Upper lobe of left lung (tissue), 4 donors: ENCODE results near the gene APBB2.

Experiments used
- EP300 ChIP-seq, 4 donors: sonication (generic); formaldehyde crosslinking; IDR thresholded peaks; one replicate each; pipeline ENCODE4 v1.5.1; 2017; ENCODE audit warnings: antibody characterized with exemption in 4 of 4, control low read depth in 2 of 4
- TF ChIP-seq, protein P1 (sequence below), 6 experiments: fragments of 450-650 bp in 4 of 6; fragments of 200-600 bp in 2 of 6; sonication (generic) in 2 of 6; IDR thresholded peaks; one replicate each; pipeline ENCODE4 v1.5.1; 2016 to 2019; ENCODE audit warnings: antibody characterized with exemption in 6 of 6

DNA sequence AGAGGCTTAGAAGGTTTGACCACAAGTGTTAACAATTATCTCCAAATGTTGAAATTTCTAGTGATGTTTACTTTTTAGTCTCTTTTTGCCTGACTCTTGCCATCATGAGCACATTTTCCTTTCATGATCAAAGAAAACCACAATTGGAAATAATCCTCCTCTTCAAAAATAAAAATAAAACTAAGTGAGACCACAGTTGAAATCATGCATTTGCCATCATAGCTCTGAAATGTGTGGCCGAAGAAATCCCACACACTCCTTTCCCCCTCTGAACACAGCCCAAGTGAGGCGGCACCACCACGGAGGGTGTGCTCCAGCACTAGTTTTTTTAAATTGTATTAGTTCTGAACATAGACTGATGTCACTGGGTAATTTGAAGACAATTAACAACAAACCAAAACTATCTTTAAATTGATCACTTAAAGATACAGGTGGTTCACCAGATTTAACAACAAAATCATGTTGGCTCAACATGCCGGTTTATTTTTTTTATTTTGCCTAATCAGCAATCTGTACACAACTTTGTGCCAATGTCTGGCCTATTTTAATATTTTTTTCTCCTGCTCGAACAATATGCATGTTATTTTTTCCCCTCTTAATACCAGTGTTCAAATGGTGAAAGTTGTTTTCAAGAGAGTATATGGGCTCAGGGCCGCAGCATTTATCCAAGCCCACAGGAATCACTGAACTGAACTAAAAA, 17.6 kb downstream of the APBB2 start:
- no peak for TF ChIP-seq EP300 (IDR thresholded peaks at IDR 0.05)
- TF ChIP-seq, protein P1, sequence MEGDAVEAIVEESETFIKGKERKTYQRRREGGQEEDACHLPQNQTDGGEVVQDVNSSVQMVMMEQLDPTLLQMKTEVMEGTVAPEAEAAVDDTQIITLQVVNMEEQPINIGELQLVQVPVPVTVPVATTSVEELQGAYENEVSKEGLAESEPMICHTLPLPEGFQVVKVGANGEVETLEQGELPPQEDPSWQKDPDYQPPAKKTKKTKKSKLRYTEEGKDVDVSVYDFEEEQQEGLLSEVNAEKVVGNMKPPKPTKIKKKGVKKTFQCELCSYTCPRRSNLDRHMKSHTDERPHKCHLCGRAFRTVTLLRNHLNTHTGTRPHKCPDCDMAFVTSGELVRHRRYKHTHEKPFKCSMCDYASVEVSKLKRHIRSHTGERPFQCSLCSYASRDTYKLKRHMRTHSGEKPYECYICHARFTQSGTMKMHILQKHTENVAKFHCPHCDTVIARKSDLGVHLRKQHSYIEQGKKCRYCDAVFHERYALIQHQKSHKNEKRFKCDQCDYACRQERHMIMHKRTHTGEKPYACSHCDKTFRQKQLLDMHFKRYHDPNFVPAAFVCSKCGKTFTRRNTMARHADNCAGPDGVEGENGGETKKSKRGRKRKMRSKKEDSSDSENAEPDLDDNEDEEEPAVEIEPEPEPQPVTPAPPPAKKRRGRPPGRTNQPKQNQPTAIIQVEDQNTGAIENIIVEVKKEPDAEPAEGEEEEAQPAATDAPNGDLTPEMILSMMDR (IDR thresholded peaks at IDR 0.05), result no peak
